HG03108 (cell line): ENCODE measurements around the gene PRDM16.

Experiments
- ATAC-seq: cut with Tn5 transposase; IDR thresholded peaks from one replicate; pipeline ENCODE4 v1.9.1; 2021; ENCODE audit warnings: moderate library complexity; ENCODE audit not compliant: unreplicated experiment

Gene PRDM16

GRCh38 chr1:3032371-3033039 is 36.5 kb upstream of the PRDM16 start:
- no peak for ATAC-seq

GRCh38 chr1:3033040-3033789 is 35.8 kb upstream of the PRDM16 start:
- no peak for ATAC-seq

- ATAC-seq: no peak
Observed at GRCh38 chr1:3033790-3034090, 35.3 kb upstream of the PRDM16 start.

GRCh38 chr1:3034162-3034561 is 34.8 kb upstream of the PRDM16 start:
- ATAC-seq: no peak

- no peak for ATAC-seq
Observed at GRCh38 chr1:3034728-3035562, 34.1 kb upstream of the PRDM16 start.

GRCh38 chr1:3035563-3036446 is 33.2 kb upstream of the PRDM16 start:
- no peak for ATAC-seq

GRCh38 chr1:3036447-3037280 is 32.3 kb upstream of the PRDM16 start:
- no peak for ATAC-seq

GRCh38 chr1:3037281-3038040 is 31.5 kb upstream of the PRDM16 start:
- no peak for ATAC-seq

- ATAC-seq: no peak
Observed at GRCh38 chr1:3038113-3038551, 30.9 kb upstream of the PRDM16 start.

DNA sequence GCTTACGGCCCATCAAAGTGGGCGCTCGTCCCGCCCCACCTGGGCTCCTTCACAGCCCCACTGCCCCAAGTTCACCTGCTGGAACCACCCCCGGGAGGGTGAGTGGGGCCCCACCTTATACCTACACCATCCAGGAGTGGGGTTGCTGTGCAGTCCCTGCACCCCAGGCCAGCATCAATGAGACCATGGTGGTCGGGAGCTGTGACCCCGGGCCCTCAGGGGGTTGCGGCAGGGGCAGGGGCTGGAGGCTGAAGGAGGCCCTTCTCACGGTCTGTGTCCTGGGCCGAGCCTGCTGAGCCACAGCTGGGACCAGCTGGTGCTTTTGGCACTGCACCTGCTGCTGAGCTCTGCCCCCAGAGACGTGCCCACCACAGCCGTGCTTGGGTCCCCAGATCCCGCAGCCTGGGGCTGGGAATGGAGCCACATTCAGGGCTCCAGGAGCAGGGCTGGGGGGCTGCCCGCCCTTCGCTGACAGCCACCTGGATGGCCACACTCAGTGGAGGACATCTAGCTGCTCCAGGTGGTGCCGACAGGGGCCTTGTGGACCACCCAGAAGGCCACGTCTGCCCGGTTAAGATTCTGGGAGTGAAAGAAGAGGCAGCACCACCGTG is 30.3 kb upstream of the PRDM16 start:
- no peak for ATAC-seq

DNA sequence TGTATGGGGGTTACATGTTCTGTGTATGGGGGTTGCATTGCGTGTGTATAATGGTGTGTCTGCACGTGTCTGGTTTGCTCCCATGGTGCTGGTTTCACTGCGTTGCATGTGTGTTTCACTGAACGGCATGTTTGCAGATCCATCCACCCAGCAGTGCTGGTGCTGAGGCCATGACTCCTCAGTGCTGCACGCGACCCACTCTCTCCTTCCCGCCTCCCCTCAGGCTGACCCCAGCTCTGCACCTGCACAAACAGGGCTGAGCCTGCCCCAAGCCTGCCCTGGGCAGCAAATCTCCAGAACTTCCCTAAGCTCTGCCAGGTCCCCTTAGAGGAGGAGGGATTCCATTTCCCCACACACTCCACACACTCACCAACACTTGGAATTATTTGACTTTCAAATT is 29.0 kb upstream of the PRDM16 start:
- ATAC-seq: no peak

- no peak for ATAC-seq
Observed at GRCh38 chr1:3042481-3042880, 26.5 kb upstream of the PRDM16 start.

DNA sequence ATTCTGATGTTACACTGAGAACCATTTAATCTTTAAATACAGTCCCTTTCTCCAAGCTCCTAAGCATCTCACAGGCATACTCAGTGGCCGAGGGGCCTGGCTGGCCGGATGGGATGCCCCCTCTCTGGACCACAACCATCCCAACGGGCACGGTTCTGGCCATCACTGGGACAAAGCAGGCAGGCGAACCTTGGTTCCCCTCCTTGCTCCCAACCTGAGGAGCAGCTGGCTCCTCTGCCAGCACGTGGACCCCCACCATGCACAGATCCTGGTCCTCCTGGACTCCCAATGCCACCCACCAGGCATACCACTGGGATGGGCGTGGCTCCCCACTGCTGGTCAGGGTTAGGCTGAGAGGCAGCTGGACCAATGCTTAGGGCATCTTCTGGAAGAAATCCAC is 19.8 kb upstream of the PRDM16 start:
- ATAC-seq: no peak

DNA sequence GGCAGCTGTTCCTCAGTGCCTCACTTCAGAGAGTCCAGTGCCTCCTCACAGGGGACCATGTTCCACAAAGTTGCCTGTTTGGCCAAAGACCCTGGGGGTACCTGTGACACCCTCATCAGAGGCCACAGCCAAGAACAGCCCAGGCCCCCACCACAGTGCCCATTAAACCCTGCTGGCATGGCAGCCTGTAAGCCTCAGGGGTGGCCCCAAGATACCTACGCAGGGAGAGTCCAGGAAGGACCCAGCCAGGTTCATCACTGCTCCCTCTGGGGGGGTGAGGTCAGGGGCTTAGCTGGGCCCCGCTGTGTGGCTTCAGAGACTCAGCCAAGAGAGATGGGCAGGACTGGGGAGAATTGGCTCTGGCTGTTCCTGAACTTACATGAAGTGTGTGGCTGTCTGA is 19.1 kb upstream of the PRDM16 start:
- ATAC-seq: no peak

DNA sequence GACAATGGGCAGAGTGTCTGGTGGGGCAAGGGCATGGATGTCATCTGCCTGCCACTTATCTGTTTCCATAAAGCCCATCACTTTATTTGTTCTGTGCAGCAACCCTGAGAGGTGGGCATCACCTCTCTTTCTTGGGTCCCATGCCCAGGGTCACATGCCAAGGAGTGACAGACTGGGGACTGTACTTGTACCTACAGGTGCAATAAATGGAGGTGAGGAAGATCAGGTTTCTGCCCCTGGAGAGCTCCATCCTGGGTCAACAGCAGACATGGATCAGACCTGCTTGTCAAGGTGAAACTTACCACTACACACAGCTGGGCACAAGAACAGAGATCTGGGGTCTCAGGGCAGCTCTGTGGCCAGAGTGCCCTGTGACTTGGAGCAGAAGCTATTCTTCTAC is 18.4 kb upstream of the PRDM16 start:
- no peak for ATAC-seq

DNA sequence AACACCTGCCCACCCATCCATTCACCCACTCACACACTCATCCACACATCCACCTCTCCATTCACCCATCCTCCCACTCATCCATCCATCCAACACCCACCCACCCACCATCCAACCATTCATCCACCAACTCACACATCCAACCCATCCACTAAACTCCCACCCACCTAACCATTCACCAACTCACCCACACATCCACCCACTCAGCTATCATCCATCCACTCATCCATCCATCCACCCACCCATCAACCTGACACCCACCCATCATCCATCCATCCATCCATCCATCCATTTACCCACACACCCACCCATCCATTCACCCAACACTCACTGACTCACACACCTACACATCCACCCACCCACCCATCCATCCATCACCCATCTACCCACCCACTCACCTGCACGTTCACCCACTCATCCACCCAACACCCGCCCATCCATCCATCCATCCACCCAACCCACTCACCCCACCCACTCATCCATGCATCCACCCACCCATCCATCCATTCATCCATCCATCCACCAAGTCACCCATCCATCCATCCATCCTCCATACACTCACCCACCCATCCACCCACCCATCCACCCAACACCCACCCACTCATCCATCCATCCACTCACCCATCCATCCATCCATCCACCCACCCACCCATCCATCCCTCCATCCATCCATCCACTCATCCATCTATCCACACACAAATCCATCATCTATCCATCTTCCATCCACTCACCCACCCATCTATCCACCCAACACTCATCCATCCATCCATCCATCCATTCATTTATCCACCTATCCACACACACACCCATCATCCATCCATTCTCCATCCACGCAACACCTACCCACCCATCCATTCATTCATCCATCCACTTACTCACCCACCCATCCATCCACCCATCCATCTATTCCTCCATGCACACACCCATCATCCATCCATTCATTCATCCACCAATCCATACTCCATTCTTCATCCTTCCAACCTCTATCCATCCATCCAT is 17.4 kb upstream of the PRDM16 start:
- no peak for ATAC-seq

DNA sequence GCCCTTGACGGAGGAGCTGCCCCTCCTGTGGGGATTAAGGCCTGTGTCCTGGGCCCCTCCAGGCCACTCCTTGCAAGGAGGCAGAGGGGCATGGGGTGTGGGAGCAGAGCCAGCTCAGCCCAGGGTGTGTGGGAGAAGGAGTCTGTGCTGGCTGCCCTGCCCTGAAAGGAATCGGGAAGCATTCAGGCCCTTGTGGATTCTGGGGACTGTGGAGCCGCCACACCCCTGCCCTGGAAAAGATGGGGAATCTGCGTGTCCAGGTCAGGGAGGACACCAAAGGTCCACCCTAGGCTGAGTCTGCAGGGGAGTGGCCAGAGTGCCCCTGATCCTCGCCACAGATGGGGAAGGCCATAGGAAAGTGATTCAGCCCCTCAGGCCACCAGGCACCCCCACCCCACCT is 16.5 kb upstream of the PRDM16 start:
- no peak for ATAC-seq
